A549 treated with CpdA at 1 μM for 4 hours (cell line): ENCODE data around the gene CXXC4. TPM values are rescaled to one million over a fixed set of nuclear protein-coding genes. Genes with fewer than 3 reads are reported as not detected.

Experiments used
- total RNA-seq: library from RNA; stranded (reverse); fragments of 200-300 nt; extraction: Qiagen RNA extraction; gene quantifications from 5 replicates; pipeline ENCODE4 v1.2.3, GENCODE V29; 2022; ENCODE audit warnings: low read depth

CXXC4 gene
- 0.03 TPM in 2 of 5 replicates, not detected in the others for total RNA-seq

DNA sequence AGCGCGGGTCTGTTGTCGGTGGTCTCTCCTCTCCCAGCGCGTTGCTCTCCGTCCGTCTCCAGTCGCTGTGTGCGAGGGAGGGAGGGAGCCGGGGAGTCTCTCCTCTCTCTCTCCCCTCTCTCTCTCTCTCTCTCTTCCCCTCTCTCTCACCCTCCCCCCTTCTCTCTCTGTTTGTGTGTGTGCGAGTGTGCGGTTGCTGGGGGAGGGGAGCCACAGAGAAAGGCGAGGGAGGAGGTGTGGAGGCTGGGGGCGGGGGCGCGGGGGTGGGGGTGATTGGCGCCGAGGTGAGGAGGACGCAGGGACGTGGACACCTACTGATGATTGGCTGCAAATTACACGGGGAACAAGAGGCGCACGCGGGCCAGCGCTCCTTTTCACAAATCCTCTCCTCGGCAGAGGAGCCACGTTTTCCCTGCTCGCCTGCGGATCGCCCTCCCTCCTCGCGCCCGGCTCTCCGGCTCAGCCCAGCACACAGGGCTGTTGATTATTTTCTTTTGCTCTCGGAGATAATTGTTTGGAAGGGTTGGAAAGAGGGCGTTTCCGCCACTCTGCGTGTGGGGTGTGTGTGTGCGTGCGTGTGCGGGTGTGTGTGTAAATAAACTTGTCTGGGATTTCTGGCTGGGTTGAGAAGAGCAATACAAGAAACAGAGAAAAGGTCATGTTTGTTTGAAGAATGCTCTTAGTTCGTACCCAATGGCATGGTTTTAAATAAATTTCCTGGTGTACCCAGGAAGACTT, at the start of gene CXXC4:
TSS of gene CXXC4 (minus strand) at position 73 of the 738 bp plus-strand sequence. CDS start 3,092 bp downstream, outside the sequence.

